ENCODE results near the gene TPRG1L.
"Not testable (repeated sequence)": the region's sequence is repeated elsewhere in the genome, so short reads cannot be mapped to it uniquely, and the experiment has no call there.

Gene TPRG1L

GRCh38 chr1:3624200-3625136, at the start of gene TPRG1L:
TSS of gene TPRG1L (plus strand) at chr1:3625015. CDS start at chr1:3625073, 58 bp downstream.
- Histone ChIP-seq H3K27me3 (ENCODE audit: control insufficient read depth in 2 of 2, insufficient read depth in 2 of 2, low read length in 2 of 2) (no peaks in the 10 kb centered on the region), H3K27ac (ENCODE audit: low read depth in 2 of 2, low read length in 2 of 2) (peak within 1 kb of the TSS; percentile 85 to 95), H3K4me3 (ENCODE audit: low read length in 2 of 2) (peak within 1 kb of the TSS; percentile 86 to 95), H3K36me3 (ENCODE audit: control insufficient read depth in 2 of 2, insufficient read depth in 2 of 2, low read length in 2 of 2) (peaks cover 22 to 24% of the 10 kb centered on the region in 2 donors), H3K9ac (ENCODE audit: low read depth in 1 of 2, low read length in 2 of 2) (peak within 1 kb of the TSS; percentile 75 to 86), H3K4me1 (ENCODE audit: control insufficient read depth in 2 of 2, insufficient read depth in 2 of 2, low read length in 2 of 2) (peaks cover 14 to 18% of the 10 kb centered on the region in 2 donors), H3K9me3 (ENCODE audit: control insufficient read depth in 2 of 2, low read length in 2 of 2) (no peaks in the 10 kb centered on the region)

DNA sequence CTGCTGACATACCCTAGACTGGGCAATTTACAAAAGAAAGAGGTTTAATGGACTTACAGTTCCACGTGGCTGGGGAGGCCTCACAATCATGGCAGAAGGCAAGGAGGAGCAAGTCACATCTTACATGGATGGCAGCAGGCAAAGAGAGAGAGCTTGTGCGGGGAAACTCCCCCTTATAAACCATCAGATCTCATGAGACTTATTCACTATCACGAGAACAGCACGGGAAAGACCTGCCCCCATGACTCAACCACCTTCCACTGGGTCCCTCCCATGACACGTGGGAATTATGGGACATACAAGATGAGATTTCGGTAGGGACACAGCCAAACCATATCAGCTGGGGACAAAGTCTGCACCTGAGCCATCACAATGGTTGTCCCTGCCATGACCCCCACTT, 49.3 kb upstream of the TPRG1L start:
- not testable (repeated sequence) for H3K27ac ChIP-seq (ENCODE audit: low read depth in 2 of 2, low read length in 2 of 2); H3K27me3 ChIP-seq (ENCODE audit: control insufficient read depth in 2 of 2, insufficient read depth in 2 of 2, low read length in 2 of 2); H3K4me3 ChIP-seq (ENCODE audit: low read length in 2 of 2); H3K9me3 ChIP-seq (ENCODE audit: control insufficient read depth in 2 of 2, low read length in 2 of 2); H3K9ac ChIP-seq (ENCODE audit: low read depth in 1 of 2, low read length in 2 of 2); H3K36me3 ChIP-seq (ENCODE audit: control insufficient read depth in 2 of 2, insufficient read depth in 2 of 2, low read length in 2 of 2); H3K4me1 ChIP-seq (ENCODE audit: control insufficient read depth in 2 of 2, insufficient read depth in 2 of 2, low read length in 2 of 2)

DNA sequence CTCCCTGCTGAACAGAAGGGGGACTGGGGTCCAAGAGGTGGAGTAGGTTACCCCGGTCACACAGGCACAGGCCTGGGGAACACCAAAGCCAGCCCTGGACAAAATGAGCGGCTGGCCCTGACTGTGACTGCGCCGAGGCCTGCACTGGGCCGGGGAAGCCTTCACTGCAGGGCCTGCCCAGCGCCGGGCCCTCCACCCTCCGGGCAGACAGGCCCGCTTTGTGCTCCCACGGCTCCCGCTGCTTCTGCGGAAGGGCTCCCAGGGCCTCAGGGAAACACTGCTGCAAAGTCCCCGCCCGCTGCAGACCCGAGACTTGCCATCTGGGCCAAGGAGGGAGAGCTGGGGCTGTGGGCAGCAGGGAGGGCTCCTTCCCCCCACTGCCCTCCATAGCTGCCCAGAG, 48.8 kb upstream of the TPRG1L start:
- Histone ChIP-seq H3K9ac (ENCODE audit: low read depth in 1 of 2, low read length in 2 of 2) (no peak overlapping the region), H3K4me1 (ENCODE audit: control insufficient read depth in 2 of 2, insufficient read depth in 2 of 2, low read length in 2 of 2) (no peaks in the 10 kb centered on the region), H3K27ac (ENCODE audit: low read depth in 2 of 2, low read length in 2 of 2) (no peak overlapping the region)

GRCh38 chr1:3577300-3577699, 47.5 kb upstream of the TPRG1L start:
- no peaks in the 10 kb centered on the region for H3K36me3 ChIP-seq (ENCODE audit: control insufficient read depth in 2 of 2, insufficient read depth in 2 of 2, low read length in 2 of 2)
- no peaks in the 10 kb centered on the region for H3K4me1 ChIP-seq (ENCODE audit: control insufficient read depth in 2 of 2, insufficient read depth in 2 of 2, low read length in 2 of 2)
- H3K27ac ChIP-seq (ENCODE audit: low read depth in 2 of 2, low read length in 2 of 2) = no peak overlapping the region
- no peaks in the 10 kb centered on the region for H3K9me3 ChIP-seq (ENCODE audit: control insufficient read depth in 2 of 2, low read length in 2 of 2)
- H3K4me3 ChIP-seq (ENCODE audit: low read length in 2 of 2) = no peak overlapping the region
- no peaks in the 10 kb centered on the region for H3K27me3 ChIP-seq (ENCODE audit: control insufficient read depth in 2 of 2, insufficient read depth in 2 of 2, low read length in 2 of 2)
- H3K9ac ChIP-seq (ENCODE audit: low read depth in 1 of 2, low read length in 2 of 2) = no peak overlapping the region

More for the DNA sequence above, 48.8 kb upstream of the TPRG1L start:
- no peaks in the 10 kb centered on the region for H3K36me3 ChIP-seq (ENCODE audit: control insufficient read depth in 2 of 2, insufficient read depth in 2 of 2, low read length in 2 of 2)
- no peaks in the 10 kb centered on the region for H3K27me3 ChIP-seq (ENCODE audit: control insufficient read depth in 2 of 2, insufficient read depth in 2 of 2, low read length in 2 of 2)
- no peak overlapping the region for H3K4me3 ChIP-seq (ENCODE audit: low read length in 2 of 2)
- no peaks in the 10 kb centered on the region for H3K9me3 ChIP-seq (ENCODE audit: control insufficient read depth in 2 of 2, low read length in 2 of 2)

DNA sequence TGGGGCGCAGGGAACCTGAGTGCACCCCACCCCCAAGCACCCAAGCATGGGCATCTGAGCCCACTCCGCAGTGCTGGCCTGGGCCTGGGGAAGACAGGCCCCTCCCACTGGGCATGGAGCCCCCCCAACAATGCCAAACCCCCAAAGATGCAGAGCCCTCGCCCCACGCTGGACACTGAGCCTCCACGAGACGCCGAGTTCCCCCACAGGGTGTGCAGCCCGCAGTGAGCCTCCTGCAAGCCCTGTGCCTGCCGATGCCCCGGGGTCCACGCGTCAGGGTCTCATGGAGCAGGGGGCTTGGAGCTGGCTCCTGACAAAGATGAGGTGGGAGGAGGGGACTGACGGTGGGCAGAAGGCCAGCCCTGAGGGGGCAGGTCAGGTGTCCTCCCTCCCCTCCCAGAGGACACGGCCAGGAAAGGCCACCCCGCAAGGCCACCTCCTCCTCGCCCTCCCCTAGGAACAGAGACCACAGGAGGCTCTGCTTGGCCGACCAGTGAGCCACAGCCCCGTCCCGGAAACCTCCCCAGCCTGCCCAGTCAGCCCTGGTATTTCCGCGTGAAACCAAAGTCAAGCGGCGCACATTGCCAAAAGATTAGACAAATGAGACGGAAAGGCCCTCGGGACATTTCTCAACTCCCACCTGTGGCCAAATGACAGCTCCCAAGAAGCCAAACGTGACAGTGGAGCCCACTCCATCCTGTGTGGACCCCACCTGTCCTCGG, 46.9 kb upstream of the TPRG1L start:
- no peak overlapping the region for H3K4me3 ChIP-seq (ENCODE audit: low read length in 2 of 2)
- H3K9ac ChIP-seq (ENCODE audit: low read depth in 1 of 2, low read length in 2 of 2) = no peak overlapping the region
- H3K4me1 ChIP-seq (ENCODE audit: control insufficient read depth in 2 of 2, insufficient read depth in 2 of 2, low read length in 2 of 2) = no peaks in the 10 kb centered on the region
- no peaks in the 10 kb centered on the region for H3K36me3 ChIP-seq (ENCODE audit: control insufficient read depth in 2 of 2, insufficient read depth in 2 of 2, low read length in 2 of 2)
- H3K27ac ChIP-seq (ENCODE audit: low read depth in 2 of 2, low read length in 2 of 2) = no peak overlapping the region
- no peaks in the 10 kb centered on the region for H3K9me3 ChIP-seq (ENCODE audit: control insufficient read depth in 2 of 2, low read length in 2 of 2)
- H3K27me3 ChIP-seq (ENCODE audit: control insufficient read depth in 2 of 2, insufficient read depth in 2 of 2, low read length in 2 of 2) = no peaks in the 10 kb centered on the region

- H3K36me3 ChIP-seq (ENCODE audit: control insufficient read depth in 2 of 2, insufficient read depth in 2 of 2, low read length in 2 of 2) = no peaks in the 10 kb centered on the region
- no peaks in the 10 kb centered on the region for H3K9me3 ChIP-seq (ENCODE audit: control insufficient read depth in 2 of 2, low read length in 2 of 2)
- H3K9ac ChIP-seq (ENCODE audit: low read depth in 1 of 2, low read length in 2 of 2) = no peak overlapping the region
- H3K4me3 ChIP-seq (ENCODE audit: low read length in 2 of 2) = no peak overlapping the region
- no peak overlapping the region for H3K27ac ChIP-seq (ENCODE audit: low read depth in 2 of 2, low read length in 2 of 2)
- H3K27me3 ChIP-seq (ENCODE audit: control insufficient read depth in 2 of 2, insufficient read depth in 2 of 2, low read length in 2 of 2) = no peaks in the 10 kb centered on the region
- no peaks in the 10 kb centered on the region for H3K4me1 ChIP-seq (ENCODE audit: control insufficient read depth in 2 of 2, insufficient read depth in 2 of 2, low read length in 2 of 2)
Observed at GRCh38 chr1:3578433-3578805, 46.4 kb upstream of the TPRG1L start.

- Histone ChIP-seq H3K27ac (ENCODE audit: low read depth in 2 of 2, low read length in 2 of 2) (no peak overlapping the region), H3K9ac (ENCODE audit: low read depth in 1 of 2, low read length in 2 of 2) (no peak overlapping the region), H3K36me3 (ENCODE audit: control insufficient read depth in 2 of 2, insufficient read depth in 2 of 2, low read length in 2 of 2) (no peaks in the 10 kb centered on the region), H3K4me1 (ENCODE audit: control insufficient read depth in 2 of 2, insufficient read depth in 2 of 2, low read length in 2 of 2) (no peaks in the 10 kb centered on the region), H3K27me3 (ENCODE audit: control insufficient read depth in 2 of 2, insufficient read depth in 2 of 2, low read length in 2 of 2) (no peaks in the 10 kb centered on the region), H3K9me3 (ENCODE audit: control insufficient read depth in 2 of 2, low read length in 2 of 2) (no peaks in the 10 kb centered on the region), H3K4me3 (ENCODE audit: low read length in 2 of 2) (no peak overlapping the region)
Observed at GRCh38 chr1:3578906-3579305, 45.9 kb upstream of the TPRG1L start.

- no peaks in the 10 kb centered on the region for H3K9me3 ChIP-seq (ENCODE audit: control insufficient read depth in 2 of 2, low read length in 2 of 2)
- no peaks in the 10 kb centered on the region for H3K27me3 ChIP-seq (ENCODE audit: control insufficient read depth in 2 of 2, insufficient read depth in 2 of 2, low read length in 2 of 2)
- no peak overlapping the region for H3K27ac ChIP-seq (ENCODE audit: low read depth in 2 of 2, low read length in 2 of 2)
- H3K4me1 ChIP-seq (ENCODE audit: control insufficient read depth in 2 of 2, insufficient read depth in 2 of 2, low read length in 2 of 2) = no peaks in the 10 kb centered on the region
- H3K36me3 ChIP-seq (ENCODE audit: control insufficient read depth in 2 of 2, insufficient read depth in 2 of 2, low read length in 2 of 2) = no peaks in the 10 kb centered on the region
- H3K9ac ChIP-seq (ENCODE audit: low read depth in 1 of 2, low read length in 2 of 2) = no peak overlapping the region
- no peak overlapping the region for H3K4me3 ChIP-seq (ENCODE audit: low read length in 2 of 2)
Observed at GRCh38 chr1:3579626-3580025, 45.2 kb upstream of the TPRG1L start.

DNA sequence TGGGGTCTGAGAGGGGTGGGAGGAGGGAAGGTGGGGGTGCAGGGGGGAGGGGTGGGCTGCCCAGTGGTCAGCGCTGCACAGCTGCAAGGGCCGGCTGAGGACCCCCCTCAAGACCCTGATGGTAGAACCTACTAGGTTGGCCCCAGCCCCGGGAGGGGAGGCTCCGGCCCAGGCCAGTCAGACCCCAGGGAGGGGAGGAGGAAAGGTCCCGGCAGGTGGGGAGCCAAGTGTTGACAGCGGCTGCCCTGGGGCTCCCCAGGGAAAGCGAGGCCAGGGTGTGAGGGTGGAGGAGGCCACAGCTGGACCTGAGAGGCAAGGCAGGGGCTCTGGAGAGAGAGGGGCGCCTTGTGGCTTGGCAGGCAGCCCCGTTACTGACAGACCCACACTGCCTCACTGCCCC, 44.6 kb upstream of the TPRG1L start:
- Histone ChIP-seq H3K27ac (ENCODE audit: low read depth in 2 of 2, low read length in 2 of 2) (no peak overlapping the region), H3K4me1 (ENCODE audit: control insufficient read depth in 2 of 2, insufficient read depth in 2 of 2, low read length in 2 of 2) (no peaks in the 10 kb centered on the region)

DNA sequence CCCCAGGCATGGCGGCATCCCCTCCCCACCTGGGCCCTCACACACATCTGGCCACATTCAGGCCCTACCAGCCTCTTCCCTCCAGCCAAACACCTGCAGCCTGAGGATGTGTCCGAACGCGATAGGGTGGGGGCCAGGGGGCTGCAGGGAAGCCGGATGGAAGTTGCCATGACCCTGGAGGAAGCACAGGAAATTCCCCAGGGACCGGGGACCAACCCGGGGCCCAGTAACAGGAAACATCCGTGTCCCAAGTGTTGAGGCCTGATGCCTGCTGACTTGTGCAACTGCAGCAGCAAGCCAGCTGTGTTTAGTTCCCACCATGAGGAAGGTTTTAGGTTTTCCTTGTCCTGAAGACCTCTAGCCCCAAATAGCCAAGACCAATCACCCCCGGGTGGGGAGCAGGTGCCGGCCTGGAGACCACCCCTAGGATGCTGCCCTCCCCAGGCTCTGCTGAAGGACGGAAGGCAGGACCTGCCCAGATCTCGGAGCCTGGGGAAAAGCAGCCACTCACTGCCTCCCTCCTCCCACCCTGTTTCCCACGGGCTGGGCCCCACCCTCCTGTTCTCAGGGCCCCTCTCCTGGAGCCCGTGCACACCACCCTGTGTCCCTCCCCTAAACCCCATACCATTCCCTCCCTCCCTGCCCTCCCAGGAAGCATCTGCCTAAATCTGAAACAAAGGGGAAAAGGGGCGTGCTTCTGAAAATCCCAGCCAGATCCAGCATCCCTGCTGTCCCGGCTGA, 43.3 kb upstream of the TPRG1L start:
- Histone ChIP-seq H3K9ac (ENCODE audit: low read depth in 1 of 2, low read length in 2 of 2) (no peak overlapping the region), H3K27ac (ENCODE audit: low read depth in 2 of 2, low read length in 2 of 2) (no peak overlapping the region), H3K27me3 (ENCODE audit: control insufficient read depth in 2 of 2, insufficient read depth in 2 of 2, low read length in 2 of 2) (no peaks in the 10 kb centered on the region), H3K36me3 (ENCODE audit: control insufficient read depth in 2 of 2, insufficient read depth in 2 of 2, low read length in 2 of 2) (no peaks in the 10 kb centered on the region), H3K4me1 (ENCODE audit: control insufficient read depth in 2 of 2, insufficient read depth in 2 of 2, low read length in 2 of 2) (no peaks in the 10 kb centered on the region), H3K9me3 (ENCODE audit: control insufficient read depth in 2 of 2, low read length in 2 of 2) (no peaks in the 10 kb centered on the region), H3K4me3 (ENCODE audit: low read length in 2 of 2) (no peak overlapping the region)

More for the DNA sequence above, 44.6 kb upstream of the TPRG1L start:
- H3K27me3 ChIP-seq (ENCODE audit: control insufficient read depth in 2 of 2, insufficient read depth in 2 of 2, low read length in 2 of 2) = no peaks in the 10 kb centered on the region
- no peak overlapping the region for H3K9ac ChIP-seq (ENCODE audit: low read depth in 1 of 2, low read length in 2 of 2)
- H3K9me3 ChIP-seq (ENCODE audit: control insufficient read depth in 2 of 2, low read length in 2 of 2) = no peaks in the 10 kb centered on the region
- H3K36me3 ChIP-seq (ENCODE audit: control insufficient read depth in 2 of 2, insufficient read depth in 2 of 2, low read length in 2 of 2) = no peaks in the 10 kb centered on the region
- no peak overlapping the region for H3K4me3 ChIP-seq (ENCODE audit: low read length in 2 of 2)

Data from mucosa of rectum (tissue), 2 donors.